Measurements from ENCODE around the gene ADPRHL1.

DNA sequence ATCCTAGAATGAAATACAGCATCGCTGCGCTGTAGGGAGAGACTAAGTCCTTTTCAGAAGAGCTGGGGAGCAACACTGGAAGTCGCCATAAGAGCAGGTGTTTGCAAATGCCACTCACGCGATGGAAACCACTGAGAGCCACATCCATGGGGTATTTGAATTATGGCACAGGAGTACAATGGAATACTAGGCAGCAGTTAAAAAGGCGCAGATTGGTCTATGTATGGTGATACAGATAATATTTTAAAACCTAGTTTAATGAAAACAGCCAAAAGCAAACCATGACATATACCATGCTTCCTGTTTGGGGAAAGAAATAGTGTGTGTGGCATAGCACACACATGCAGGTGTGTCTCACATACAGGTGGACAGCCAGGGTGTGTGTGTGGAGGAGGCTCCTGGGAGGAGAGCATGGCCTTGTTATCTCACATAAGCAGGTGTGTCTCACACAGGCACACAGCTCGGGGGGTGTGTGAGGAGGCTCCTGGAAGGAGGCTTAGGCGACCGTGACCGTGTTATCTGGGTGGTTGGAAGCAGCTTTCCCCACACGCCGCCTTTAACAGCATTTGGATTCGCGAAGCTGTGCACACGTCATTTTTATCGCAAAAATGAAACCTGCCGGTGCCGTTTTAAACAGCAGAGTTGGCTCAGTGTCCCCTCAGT, 33.6 kb downstream of the ADPRHL1 start:
- TF ChIP-seq POLR2A (IDR thresholded peaks at IDR 0.05; ENCODE audit: low read depth, low read length) (no peak), EZH2 (IDR thresholded peaks at IDR 0.05; ENCODE audit: borderline replicate concordance, low read depth, low read length, severe bottlenecking) (no peak), FOS (IDR thresholded peaks at IDR 0.05; ENCODE audit: borderline replicate concordance, insufficient read depth, low read length) (no peak), POLR2AphosphoS5 (IDR thresholded peaks at IDR 0.05; ENCODE audit: insufficient read depth, low read depth, low read length) (no peak)
- TF ChIP-seq, protein P1, sequence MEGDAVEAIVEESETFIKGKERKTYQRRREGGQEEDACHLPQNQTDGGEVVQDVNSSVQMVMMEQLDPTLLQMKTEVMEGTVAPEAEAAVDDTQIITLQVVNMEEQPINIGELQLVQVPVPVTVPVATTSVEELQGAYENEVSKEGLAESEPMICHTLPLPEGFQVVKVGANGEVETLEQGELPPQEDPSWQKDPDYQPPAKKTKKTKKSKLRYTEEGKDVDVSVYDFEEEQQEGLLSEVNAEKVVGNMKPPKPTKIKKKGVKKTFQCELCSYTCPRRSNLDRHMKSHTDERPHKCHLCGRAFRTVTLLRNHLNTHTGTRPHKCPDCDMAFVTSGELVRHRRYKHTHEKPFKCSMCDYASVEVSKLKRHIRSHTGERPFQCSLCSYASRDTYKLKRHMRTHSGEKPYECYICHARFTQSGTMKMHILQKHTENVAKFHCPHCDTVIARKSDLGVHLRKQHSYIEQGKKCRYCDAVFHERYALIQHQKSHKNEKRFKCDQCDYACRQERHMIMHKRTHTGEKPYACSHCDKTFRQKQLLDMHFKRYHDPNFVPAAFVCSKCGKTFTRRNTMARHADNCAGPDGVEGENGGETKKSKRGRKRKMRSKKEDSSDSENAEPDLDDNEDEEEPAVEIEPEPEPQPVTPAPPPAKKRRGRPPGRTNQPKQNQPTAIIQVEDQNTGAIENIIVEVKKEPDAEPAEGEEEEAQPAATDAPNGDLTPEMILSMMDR (IDR thresholded peaks at IDR 0.05; ENCODE audit: extremely low read depth in 1 of 2, insufficient read depth in 1 of 2, low read depth in 1 of 2, low read length in 2 of 2) = no peak
- TF ChIP-seq, protein P2, sequence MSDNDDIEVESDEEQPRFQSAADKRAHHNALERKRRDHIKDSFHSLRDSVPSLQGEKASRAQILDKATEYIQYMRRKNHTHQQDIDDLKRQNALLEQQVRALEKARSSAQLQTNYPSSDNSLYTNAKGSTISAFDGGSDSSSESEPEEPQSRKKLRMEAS (IDR thresholded peaks at IDR 0.05; ENCODE audit: insufficient read depth, insufficient read length) = no peak

Measured in endothelial cell of umbilical vein (primary cell).